OCI-M2 (cell line): ENCODE results near the gene PGPEP1.
"Not testable (repeated sequence)": the region's sequence is repeated elsewhere in the genome, so short reads cannot be mapped to it uniquely, and the experiment has no call there.

Experiments
- DNase-seq: peaks from one replicate; lab custom pipeline; 2025; ENCODE audit not compliant: unreplicated experiment; lab: John Stamatoyannopoulos, UW

Gene PGPEP1

DNA sequence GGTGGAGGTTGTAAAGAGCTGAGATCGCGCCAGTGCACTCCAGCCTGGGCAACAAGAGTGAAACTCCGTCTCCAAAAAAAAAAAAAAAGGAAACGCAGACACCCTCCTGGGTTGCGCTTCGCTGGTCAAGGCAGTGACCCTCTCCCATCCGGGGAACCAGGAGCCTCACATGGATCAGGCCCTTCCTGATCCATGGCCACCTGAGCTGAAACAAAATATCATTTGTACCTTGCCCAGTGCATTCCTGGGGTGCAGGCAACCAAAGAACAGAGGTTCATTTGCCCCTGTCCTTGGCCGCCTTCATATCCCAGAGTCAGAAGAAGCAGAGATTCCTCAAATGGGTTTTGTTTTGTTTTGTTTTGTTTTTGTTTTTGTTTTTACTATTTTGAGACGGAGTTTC lies 9.5 kb upstream of the PGPEP1 start:
- DNase-seq, result no peak

DNA sequence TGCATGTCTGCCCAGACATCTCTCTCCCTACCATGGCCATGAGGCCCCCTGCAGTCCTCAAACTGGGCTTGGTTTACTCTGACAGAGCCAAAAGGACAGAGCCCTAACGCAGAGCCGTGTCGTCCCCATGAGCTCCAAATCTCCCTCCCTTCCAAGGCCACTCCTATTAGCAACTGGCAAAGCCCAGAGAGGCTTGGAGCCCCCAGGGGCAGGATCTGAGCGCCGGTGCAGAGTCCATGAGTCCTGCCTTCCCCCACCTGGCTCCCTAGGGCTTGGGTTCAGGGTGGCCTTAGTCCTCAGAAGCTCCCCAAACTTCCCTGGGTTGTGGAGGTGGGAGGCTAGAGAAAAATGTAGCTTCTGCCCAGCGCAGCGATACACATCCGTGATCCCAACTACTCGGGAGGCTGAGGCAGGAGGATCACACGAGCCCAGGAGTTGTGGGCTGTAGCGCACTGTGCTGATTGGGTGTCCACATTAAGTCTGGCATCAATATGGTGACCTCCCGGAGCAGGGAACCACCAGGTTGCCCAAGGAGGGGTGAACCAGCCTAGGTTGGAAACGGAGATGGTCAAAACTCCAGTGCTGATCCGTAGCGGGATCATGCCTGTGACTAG lies 7.4 kb upstream of the PGPEP1 start:
- no peak for DNase-seq

DNA sequence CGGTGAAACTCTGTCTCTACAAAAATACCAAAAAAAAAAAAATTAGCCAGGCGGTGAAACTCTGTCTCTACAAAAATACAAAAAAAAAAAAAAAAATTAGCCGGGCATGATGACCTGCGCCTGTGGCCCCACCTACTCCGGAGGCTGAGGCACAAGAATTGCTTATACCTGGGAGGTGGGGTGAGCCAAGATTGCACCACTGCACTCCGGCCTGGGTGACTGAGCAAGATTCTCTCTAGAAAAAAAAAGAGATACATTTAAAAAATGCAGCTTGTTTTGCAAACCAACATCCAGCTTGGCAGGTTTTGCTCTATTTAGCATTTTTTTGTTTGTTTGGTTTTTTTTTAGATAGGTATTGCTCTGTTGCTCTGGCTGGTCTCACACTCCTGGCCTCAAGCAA lies 6.7 kb upstream of the PGPEP1 start:
- DNase-seq, result no peak

- DNase-seq, result no peak
Observed at GRCh38 chr19:18336121-18336520, 4.3 kb upstream of the PGPEP1 start.

GRCh38 chr19:18338541-18338940 lies 1.9 kb upstream of the PGPEP1 start:
- no peak for DNase-seq

DNA sequence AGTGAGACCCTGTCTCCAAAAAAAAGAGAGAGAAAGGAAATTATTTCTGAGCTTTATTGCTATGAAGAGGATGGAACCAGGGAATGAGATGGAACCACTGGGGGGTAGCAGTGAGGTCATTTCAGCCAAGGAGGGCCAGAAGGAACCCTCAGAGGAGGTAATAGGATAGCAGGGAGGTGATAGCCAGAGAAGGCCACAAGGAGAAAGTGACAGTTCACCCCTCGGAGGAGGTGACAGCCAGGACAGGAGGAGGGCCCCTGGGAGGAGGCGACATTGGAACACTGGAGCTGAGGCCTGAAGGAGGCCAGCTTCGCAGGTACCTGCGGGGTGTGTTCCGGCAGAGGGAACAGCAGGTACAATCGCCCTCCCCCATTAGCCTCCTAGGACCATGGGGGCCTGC lies 675 bp upstream of the PGPEP1 start:
- peak; percentile 65 for DNase-seq

GRCh38 chr19:18340990-18341868 lies 831 bp downstream of the PGPEP1 start:
- DNase-seq, result no peak

- no peak for DNase-seq
Observed at GRCh38 chr19:18342090-18342632, 1.8 kb downstream of the PGPEP1 start.

DNA sequence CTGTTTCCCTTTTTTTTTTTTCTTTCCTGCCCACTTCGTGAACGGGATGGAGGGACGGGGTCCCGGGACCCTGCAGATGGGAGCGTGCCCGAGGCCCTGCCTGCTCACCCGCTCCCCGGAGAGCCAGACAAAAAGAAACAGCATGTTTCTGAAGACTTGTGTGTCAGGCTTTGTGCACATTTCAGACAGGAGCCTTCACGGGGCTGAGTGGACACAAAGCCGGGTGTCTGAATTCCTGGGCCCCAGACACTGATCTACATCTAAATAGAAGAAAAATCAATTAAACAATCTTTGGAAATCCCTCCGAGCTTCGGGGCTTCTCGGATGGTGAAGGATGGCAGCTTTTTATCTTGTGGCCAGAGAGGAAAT lies 4.2 kb downstream of the PGPEP1 start:
- no peak for DNase-seq

DNA sequence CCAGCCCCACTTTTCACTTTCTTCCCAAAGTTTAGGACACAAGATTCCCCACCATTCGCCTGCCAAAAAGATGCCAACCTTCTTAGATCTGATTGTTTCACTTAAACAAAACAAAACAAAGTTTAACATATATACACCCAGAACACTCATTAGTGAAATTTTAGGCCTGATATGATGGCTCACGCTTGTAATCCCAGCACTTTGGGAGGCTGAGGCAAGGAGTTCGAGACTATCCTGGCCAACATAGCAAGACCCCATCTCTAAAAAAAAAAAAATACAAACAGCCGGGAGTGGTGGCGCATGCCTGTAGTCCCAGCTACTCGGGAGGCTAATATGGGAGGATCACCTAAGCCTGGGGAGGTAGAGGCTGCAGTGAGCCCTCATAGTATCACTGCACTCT lies 4.9 kb downstream of the PGPEP1 start:
- no peak for DNase-seq

DNA sequence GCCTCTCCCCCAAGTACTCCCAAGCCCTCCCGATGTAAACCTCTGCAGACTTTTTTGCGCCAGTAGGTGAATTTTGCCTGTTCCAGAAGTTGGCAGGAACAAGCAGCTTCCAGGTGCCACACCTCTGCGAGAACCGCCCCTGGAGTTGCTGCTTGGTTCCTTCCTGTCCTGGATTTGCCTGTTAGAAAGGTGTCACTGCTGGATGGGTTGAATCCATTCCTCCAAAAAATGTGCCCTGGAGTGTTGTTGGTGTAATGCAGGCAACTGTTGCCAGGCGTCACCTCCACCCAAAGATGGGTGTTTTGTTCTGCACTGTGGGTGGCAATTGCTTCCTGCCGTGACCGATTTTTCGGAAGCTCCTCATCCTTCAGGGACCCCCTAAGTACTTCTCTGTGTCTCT lies 5.7 kb downstream of the PGPEP1 start:
- no peak for DNase-seq

- DNase-seq, result no peak
Observed at GRCh38 chr19:18348171-18348570, 7.8 kb downstream of the PGPEP1 start.

DNA sequence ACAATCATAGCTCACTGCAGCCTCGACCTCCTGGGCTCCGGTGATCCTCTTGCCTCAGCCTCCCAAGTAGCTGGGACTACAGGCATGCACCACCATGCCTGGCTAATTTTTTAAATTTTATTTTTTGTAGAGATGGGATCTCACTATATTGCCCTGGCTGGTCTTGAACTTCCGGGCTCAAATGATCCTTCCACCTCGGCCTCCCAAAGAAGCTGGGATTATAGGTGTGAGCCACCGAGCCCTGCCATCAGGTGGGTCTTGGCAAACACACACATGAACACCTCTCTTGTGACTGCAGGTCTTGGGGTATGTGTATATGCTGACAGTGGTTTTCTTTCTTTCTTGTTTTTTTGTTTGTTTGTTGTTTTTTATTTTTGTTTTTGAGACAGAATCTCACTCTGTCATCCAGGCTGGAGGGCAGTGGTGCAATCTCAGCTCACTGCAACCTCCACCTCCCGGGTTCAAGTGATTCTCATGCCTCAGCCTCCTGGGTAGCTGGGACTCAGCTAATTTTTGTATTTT lies 8.5 kb downstream of the PGPEP1 start:
- DNase-seq, result not testable (repeated sequence)

GRCh38 chr19:18349524-18350128 lies 9.2 kb downstream of the PGPEP1 start:
- DNase-seq, result no peak

- DNase-seq, result no peak
Observed at GRCh38 chr19:18350490-18350889, 10.1 kb downstream of the PGPEP1 start.

DNA sequence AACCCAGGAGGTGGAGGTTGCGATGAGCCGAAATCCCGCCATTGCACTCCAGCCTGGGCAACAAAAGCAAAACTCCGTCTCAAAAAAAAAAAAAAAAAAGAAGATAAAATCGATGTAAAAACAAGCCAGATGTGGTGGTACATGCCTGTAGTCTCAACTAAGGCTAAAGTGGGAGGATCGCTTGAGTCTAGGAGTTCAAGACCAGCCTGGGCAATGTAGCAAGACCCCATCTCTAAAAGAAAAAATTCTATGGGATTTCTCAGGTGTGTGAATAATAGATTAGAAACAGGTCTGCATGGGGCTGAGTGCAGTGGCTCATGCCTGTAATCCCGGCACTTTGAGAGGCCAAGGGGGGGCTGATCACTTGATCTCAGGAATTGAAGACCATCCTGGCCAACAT lies 11.1 kb downstream of the PGPEP1 start:
- DNase-seq, result no peak

GRCh38 chr19:18353378-18354005 lies 13.1 kb downstream of the PGPEP1 start:
- no peak for DNase-seq

- DNase-seq, result not testable (repeated sequence)
Observed at GRCh38 chr19:18354743-18355142, 14.3 kb downstream of the PGPEP1 start.

DNA sequence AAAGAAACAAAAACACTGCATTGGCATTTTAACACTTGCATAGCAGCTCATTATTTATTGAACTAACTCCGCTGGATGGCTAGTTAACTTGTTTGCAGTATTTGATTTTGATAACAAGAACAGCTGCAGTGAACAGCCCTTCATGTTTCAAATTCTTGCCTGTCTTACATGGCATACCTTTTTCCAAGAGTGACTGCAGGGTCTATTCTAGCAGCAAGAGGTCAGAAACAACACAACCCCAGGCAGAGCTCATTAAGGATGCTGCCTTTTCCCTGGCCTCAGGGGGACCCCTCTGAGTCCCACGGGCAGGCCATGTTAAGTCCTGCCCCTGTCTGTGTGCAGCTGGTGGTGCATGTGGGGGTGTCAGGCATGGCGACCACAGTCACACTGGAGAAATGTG lies 16.6 kb downstream of the PGPEP1 start:
- no peak for DNase-seq

- no peak for DNase-seq
Observed at GRCh38 chr19:18361646-18362045, 21.2 kb downstream of the PGPEP1 start.

GRCh38 chr19:18362934-18363542 lies 22.6 kb downstream of the PGPEP1 start:
- DNase-seq, result no peak
